ENCODE measurements around the gene MAST4.

The MAST4 gene

DNA sequence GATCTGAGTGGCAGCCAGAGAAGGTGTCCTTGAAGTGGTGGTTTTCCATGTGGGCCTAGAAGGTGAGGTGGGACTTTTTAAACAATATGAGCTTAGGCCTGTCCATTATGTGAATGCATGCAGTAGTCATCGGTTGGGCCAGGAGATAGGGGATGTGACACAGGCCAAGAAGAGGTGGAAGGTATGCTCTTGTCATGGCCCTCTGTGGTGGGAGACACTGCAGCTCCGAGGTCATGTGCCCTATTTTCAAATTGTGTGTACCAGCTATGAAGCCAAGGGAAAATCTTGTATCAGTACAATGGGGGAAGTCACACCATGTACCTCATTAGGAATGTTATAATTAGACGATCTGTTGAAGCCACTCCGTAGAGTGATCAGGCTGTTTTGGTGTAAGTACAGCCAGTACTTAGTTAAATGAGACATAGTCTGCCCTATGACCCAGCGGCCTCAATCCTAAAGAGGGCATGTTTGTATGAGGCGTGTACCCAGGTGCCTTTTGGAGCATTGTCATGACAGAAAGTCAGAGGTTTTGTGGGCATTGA lies 280.1 kb downstream of the MAST4 start:
- no peak for DNase-seq (ENCODE audit: low spot score)

GRCh38 chr5:66877843-66878242 lies 281.6 kb downstream of the MAST4 start:
- no peak for DNase-seq (ENCODE audit: low spot score)

DNA sequence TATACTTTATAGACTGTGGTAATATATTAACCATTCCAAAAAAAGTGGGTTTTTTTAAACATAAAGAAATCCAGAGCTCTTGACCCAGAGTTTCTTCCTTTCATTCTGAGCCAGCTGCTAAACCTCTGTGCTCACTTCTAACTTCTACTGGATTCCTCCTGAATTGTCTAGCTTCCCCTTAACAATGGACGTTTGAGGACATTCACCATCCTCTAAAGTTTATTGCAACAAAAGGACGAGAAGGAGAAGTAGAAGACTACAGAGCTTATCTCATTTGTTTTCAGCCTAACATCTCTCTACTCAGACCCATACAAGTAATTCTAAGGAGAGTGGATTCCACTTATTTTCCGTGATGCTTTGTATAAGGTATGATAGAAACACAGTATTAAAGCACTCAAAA lies 284.2 kb downstream of the MAST4 start:
- DNase-seq (ENCODE audit: low spot score), result no peak

DNA sequence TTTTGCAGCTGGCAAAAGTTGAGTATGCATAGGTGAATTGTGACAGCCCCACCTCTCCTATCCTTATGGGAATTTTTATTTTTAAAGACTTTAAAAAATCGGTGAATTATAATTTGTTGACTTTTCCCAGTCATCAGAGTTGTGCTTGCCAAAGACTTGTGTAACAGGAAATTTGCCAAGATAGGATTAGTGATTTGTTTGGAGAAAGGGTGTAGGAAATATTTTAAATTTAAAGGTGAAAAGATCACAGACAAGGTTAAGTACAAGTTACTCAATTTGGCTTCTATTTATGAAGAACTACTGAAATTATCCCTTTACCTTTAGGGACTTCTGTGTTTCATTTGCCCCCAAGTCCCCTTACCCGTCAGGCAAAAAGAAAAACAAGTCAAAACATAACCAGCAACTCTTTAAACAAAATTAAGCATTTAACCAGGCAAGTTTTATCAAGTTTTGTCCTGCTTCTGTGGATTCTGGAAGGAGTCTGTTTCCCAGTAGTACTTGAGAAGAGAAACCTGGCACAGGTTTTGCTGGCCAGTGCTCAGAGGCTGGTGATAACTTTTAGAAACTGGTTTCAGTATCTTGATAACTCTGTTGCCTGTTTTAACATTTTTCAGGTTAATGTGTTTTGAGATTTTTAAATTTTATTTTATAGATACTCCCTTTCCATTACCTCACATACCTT lies 285.4 kb downstream of the MAST4 start:
- DNase-seq (ENCODE audit: low spot score), result no peak

- no peak for DNase-seq (ENCODE audit: low spot score)
Observed at GRCh38 chr5:66882606-66883227, 286.5 kb downstream of the MAST4 start.

GRCh38 chr5:66884564-66885243 lies 288.5 kb downstream of the MAST4 start:
- DNase-seq (ENCODE audit: low spot score), result no peak

DNA sequence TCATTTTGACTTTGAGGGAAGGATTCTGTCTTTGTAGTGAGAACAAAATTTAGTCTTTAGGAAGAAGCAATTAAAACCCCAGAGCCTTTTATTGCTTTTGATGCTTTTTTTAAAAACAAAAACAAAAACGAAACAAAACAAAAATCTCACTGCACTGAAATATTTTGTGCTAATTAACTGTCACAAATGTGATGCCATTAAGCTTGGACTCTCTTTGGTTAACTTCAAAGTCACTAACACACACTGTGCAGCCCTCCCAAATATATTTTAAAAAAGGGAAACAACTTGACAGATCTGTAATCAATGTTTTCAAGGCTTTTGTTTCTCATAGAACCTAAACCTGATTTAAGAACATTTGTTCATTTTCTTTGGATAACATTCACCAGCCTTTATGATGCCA lies 290.7 kb downstream of the MAST4 start:
- no peak for DNase-seq (ENCODE audit: low spot score)

DNA sequence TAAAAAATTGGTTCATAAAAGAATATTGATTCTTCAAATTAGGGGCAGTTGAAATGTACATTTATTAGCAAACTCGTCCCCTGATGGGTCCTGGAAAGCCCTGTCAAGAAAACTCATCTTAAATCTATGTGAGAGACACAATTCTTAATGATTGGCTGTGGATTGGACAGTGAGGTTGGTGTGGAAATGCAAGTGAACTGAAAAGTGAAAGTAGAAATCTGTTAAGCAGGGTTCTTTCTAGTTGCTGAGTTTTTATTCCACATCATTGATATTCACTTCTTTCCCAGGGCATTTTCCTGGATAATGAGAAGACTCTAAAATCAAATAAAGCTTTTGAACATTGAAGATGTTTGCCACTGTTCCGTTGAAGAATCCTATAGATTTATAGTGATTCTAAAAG lies 292.4 kb downstream of the MAST4 start:
- no peak for DNase-seq (ENCODE audit: low spot score)

DNA sequence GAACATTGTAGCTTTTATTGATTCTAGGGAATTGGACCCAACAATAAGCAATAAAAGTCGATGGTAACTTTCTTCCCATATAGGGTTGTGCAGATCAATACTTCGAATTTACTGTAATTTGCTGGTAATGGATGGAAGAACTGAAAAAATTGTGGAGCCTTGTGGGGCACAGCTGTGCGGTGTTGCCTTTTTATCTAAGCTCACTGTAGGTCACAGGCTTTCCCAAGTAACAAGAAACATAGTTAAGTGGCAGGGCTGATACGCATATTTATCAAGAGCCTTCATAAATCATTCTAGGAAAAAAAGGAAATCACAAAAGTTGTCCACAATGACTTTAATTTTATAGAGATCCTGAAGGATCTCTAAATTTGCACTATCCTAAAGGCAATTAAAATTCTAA lies 292.9 kb downstream of the MAST4 start:
- no peak for DNase-seq (ENCODE audit: low spot score)

- no peak for DNase-seq (ENCODE audit: low spot score)
Observed at GRCh38 chr5:66889524-66889923, 293.3 kb downstream of the MAST4 start.

DNA sequence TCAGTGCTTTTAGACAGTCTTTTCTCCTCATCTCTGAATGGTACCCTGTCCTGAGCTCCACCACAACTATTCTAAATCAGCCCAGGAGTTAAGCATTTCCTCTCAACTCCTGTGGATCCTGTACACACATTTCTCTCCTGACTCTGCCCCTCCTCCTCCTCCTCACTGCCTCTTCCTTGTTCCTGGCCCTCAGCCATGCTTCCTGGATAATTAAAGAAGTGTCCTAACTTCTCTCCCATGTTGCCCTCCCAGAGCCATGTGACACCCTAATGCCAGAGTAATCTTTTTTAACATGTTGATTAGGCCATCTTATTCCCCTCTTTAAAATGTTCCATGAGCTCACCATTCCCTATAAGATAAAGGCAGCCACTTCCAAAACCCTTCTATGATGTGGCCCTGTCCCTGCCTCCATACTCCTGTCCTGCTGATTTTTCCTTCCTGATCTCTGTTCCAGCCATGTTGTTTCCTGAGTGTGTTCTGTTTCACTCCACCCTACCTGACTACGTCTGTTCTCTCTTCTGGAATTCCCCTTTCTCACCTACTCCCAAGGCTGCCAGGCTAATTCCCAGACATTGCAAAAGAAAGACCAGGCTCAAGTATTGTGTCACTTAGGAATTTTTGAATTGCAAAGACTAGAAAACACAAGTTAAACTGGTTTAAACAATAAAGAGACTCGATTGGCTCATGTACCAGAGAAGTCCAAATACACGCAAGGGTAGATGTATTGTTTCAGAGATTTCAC lies 295.2 kb downstream of the MAST4 start:
- no peak for DNase-seq (ENCODE audit: low spot score)

GRCh38 chr5:66892716-66893115 lies 296.5 kb downstream of the MAST4 start:
- no peak for DNase-seq (ENCODE audit: low spot score)

GRCh38 chr5:66894480-66895240 lies 298.5 kb downstream of the MAST4 start:
- no peak for DNase-seq (ENCODE audit: low spot score)

DNA sequence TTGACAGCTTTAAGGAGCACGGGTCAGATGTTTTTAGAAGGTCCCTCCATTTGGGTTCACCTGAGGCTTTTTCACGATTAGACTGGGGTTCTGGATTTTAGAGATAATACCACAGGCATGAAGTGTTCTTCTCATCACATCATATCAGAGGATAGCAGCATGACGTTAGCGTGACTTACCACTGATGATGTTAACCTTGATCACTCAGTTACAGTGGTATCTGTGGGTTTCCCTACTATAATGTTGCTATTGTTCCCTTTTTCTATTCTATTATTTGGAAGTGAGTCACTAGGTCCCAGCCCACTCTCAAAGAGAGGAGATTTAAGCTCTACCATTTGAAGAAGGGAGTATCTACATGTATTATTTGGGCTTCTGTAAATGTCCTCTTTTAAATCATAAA lies 300.0 kb downstream of the MAST4 start:
- DNase-seq (ENCODE audit: low spot score), result no peak

GRCh38 chr5:66897356-66897755 lies 301.2 kb downstream of the MAST4 start:
- DNase-seq (ENCODE audit: low spot score), result no peak

DNA sequence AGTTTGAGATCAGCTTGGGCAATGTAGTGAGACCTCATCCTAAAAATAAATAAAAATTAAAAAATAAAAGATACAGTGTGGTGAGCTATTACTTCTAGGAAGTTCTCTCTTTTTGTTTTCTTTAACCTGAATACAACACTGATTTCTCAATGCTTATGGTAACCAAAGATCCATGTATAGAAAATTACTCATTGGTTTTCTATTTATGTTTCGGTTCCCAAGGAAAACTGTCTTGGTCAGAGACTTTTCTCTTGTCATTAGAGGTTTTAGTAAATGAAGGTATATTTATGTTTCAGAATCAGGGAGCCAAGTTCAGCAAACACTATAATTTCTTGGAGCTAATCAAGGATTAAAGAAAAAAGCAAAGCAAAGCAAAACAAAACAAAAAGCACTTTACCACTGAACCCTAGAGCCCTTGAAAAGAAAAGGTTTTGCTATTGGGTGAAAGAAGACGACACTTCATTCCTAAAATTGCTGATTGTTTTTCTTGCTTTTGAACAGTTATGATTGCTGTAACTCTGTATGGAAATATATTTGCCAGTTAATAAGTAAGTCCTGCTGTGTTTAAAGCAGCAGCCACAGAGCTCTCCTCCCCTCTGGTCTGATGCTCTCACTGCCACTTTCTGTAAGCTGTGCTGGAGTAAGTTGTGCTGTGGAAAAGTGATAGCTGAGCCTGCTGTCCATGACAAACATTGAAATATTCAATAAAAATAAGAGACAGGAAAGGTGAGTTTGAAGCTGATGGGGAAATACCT lies 302.2 kb downstream of the MAST4 start:
- DNase-seq (ENCODE audit: low spot score), result no peak

DNA sequence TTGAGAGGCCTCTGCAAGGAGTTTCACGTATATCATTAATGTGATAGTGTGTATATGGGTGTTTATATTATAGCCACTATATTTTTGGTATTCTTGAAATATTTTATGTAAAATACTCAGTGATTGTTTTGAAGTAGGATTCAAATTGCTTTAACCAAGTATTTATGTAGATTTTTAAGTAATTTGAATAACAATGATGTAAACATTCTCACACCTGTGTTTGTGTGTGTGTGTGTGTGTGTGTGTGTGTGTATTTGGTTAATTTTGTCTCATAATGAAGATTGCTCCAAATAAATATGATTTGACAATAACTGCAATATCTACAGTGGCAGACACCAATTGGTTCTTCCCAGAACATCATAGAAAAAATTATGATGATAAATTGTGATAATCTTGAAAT lies 307.0 kb downstream of the MAST4 start:
- no peak for DNase-seq (ENCODE audit: low spot score)

GRCh38 chr5:66903709-66904108 lies 307.5 kb downstream of the MAST4 start:
- no peak for DNase-seq (ENCODE audit: low spot score)

GRCh38 chr5:66904189-66904588 lies 308.0 kb downstream of the MAST4 start:
- DNase-seq (ENCODE audit: low spot score), result no peak

- no peak for DNase-seq (ENCODE audit: low spot score)
Observed at GRCh38 chr5:66906021-66906420, 309.8 kb downstream of the MAST4 start.

DNA sequence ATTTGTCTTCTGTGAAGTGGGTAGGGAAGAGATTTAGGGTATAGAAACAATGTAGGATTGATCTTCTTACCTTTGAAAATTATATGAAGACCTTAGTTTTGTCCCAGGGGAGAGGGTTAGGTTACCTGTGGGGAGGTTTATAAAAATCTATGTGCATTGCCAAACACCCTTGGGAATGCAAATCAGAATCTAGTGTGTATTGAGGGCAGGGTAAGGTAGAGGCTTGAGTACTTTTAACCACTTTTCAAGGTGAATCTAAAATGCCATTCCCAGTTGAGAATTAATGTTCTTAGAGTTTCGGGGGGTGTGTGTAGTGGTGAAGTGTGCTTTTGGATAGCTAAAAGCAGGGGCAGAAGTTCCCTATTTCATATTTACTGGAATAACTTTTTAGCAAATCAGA lies 312.0 kb downstream of the MAST4 start:
- DNase-seq (ENCODE audit: low spot score), result no peak

Measured in AG08395 (cell line).